Measurements from ENCODE around the gene EIF2S1.

GRCh38 chr14:67360470-67361206 lies 510 bp downstream of the EIF2S1 start:
- TF ChIP-seq, protein P1, sequence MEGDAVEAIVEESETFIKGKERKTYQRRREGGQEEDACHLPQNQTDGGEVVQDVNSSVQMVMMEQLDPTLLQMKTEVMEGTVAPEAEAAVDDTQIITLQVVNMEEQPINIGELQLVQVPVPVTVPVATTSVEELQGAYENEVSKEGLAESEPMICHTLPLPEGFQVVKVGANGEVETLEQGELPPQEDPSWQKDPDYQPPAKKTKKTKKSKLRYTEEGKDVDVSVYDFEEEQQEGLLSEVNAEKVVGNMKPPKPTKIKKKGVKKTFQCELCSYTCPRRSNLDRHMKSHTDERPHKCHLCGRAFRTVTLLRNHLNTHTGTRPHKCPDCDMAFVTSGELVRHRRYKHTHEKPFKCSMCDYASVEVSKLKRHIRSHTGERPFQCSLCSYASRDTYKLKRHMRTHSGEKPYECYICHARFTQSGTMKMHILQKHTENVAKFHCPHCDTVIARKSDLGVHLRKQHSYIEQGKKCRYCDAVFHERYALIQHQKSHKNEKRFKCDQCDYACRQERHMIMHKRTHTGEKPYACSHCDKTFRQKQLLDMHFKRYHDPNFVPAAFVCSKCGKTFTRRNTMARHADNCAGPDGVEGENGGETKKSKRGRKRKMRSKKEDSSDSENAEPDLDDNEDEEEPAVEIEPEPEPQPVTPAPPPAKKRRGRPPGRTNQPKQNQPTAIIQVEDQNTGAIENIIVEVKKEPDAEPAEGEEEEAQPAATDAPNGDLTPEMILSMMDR (IDR thresholded peaks at IDR 0.05): no peak
- TF ChIP-seq EZH2 (IDR thresholded peaks at IDR 0.05) (no peak), EZH2phosphoT487 (IDR thresholded peaks at IDR 0.05) (no peak)
